HepG2 (cell line): ENCODE data around the gene TEX51. TPM values are rescaled to one million over a fixed set of nuclear protein-coding genes. Genes with fewer than 3 reads are reported as not detected.
A peak's percentile ranks its signal among the peaks of the same experiment; 100 is the strongest.

Source experiments
- ATAC-seq: fragments of 200-7000 bp; cut with Tn5 transposase; 3 replicates; pipeline ENCODE4 v1.9.1; 2020; ENCODE audit warnings: mild to moderate bottlenecking, moderate library complexity
- BruUV-seq: library from RNA; stranded (reverse); fragments of 400-500 nt; replicated peaks from 2 replicates; lab custom pipeline; 2021; lab: Mats Ljungman, UMichigan
- CTCF ChIA-PET: fragments of 300-600 bp; formaldehyde crosslinking; extraction: SDS; loops from one replicate; lab custom pipeline; 2021; ENCODE audit warnings: low total read pairs, inconsistent platforms, low intra/inter-chr PET ratio; lab: Yijun Ruan, JAX
- POLR2A ChIA-PET: fragments of 350-600 bp; sonication (Branson Sonifier 250); formaldehyde crosslinking; loops from one replicate; lab custom pipeline; 2020; ENCODE audit warnings: antibody characterized with exemption, inconsistent platforms; lab: Yijun Ruan, JAX
- DNase-seq: peaks from one replicate; pipeline ENCODE4 v3.0.0-alpha.2; 2015; ENCODE audit warnings: low spot score
- FAIRE-seq: peaks from 3 replicates; lab custom pipeline; 2011; peaks lifted over from hg19 to GRCh38; lab: Jason Lieb, UNC
- H2AFZ ChIP-seq: one replicate; pipeline ENCODE4 v1.6.1; 2011; ENCODE audit warnings: low read length, inconsistent platforms
- H3K27ac ChIP-seq: fragments of 300-600 bp; 3 replicates; pipeline ENCODE4 v1.8.0; 2011; ENCODE audit warnings: mixed run types, mild to moderate bottlenecking, mixed read lengths, low read length, inconsistent platforms; ENCODE audit not compliant: insufficient read depth; ENCODE audit errors: extremely low read length
- H3K27me3 ChIP-seq, 2 experiments: fragments of 200-600 bp in 1 of 2; 2 replicates in 1 of 2; 3 replicates in 1 of 2; pipeline versions ENCODE4 v1.6.0 to v1.8.0; 2011; ENCODE audit warnings: low read length in 2 of 2, mild to moderate bottlenecking in 2 of 2, moderate library complexity in 2 of 2, inconsistent platforms in 1 of 2; ENCODE audit not compliant: insufficient read depth in 2 of 2, control insufficient read depth in 1 of 2
- H3K36me3 ChIP-seq, 2 experiments: fragments of 200-600 bp in 1 of 2; replicated peaks in 1 of 2; 2 replicates in 1 of 2; 3 replicates in 1 of 2; pipeline versions ENCODE4 v1.5.1 to v1.8.0; 2011; ENCODE audit warnings: low read length in 2 of 2, inconsistent platforms in 1 of 2; ENCODE audit not compliant: insufficient read depth in 2 of 2, control insufficient read depth in 1 of 2
- H3K4me1 ChIP-seq: 2 replicates; pipeline ENCODE4 v1.5.1; 2012; ENCODE audit warnings: low read length, inconsistent platforms; ENCODE audit not compliant: insufficient read depth
- H3K4me2 ChIP-seq: 2 replicates; pipeline ENCODE4 v1.6.0; 2011; ENCODE audit warnings: low read depth, low read length, inconsistent platforms
- H3K4me3 ChIP-seq, 3 experiments: fragments of 200-600 bp in 1 of 3; sonication (generic), shearing (Covaris generic) in 1 of 3; replicated peaks in 1 of 3; 2 replicates each; pipeline ENCODE4 v1.5.1; 2011 to 2016; ENCODE audit warnings: low read length in 3 of 3, inconsistent platforms in 2 of 3, low read depth in 2 of 3, mild to moderate bottlenecking in 2 of 3, control low read depth in 1 of 3, mixed read lengths in 1 of 3; ENCODE audit not compliant: insufficient read depth in 1 of 3
- H3K79me2 ChIP-seq: one replicate; pipeline ENCODE4 v1.6.1; 2011; ENCODE audit warnings: low read length, inconsistent platforms; ENCODE audit not compliant: insufficient read depth
- H3K9ac ChIP-seq: 2 replicates; pipeline ENCODE4 v1.6.0; 2011; ENCODE audit warnings: mild to moderate bottlenecking, low read depth, low read length, inconsistent platforms; ENCODE audit not compliant: insufficient read depth
- H3K9me3 ChIP-seq: 2 replicates; pipeline ENCODE4 v1.5.1; 2012; ENCODE audit warnings: mild to moderate bottlenecking, low read length
- H4K20me1 ChIP-seq: 2 replicates; pipeline ENCODE4 v1.6.0; 2011; ENCODE audit warnings: inconsistent platforms, mild to moderate bottlenecking, low read length, moderate library complexity; ENCODE audit not compliant: insufficient read depth
- ATF7 ChIP-seq, 2 experiments: fragments of 450-650 bp in 1 of 2; sonication (generic) in 1 of 2; formaldehyde crosslinking in 1 of 2; IDR thresholded peaks; 2 replicates each; pipeline versions ENCODE4 v1.4.0 to v1.6.1; 2016 to 2020; ENCODE audit warnings: antibody characterized with exemption in 1 of 2, mild to moderate bottlenecking in 1 of 2, missing genetic modification reagents in 1 of 2
- KDM3A ChIP-seq: IDR thresholded peaks from 2 replicates; pipeline ENCODE4 v1.6.1; 2018; ENCODE audit warnings: low read depth, missing compliant biosample characterization
- RAD51 ChIP-seq: fragments of 450-650 bp; IDR thresholded peaks from 2 replicates; pipeline ENCODE4 v1.6.1; 2016; ENCODE audit warnings: borderline replicate concordance
- RELA ChIP-seq: sonication (generic); formaldehyde crosslinking; IDR thresholded peaks from 2 replicates; pipeline ENCODE4 v1.4.0; 2020; ENCODE audit warnings: missing genetic modification reagents
- REXO4 ChIP-seq: sonication (generic); formaldehyde crosslinking; IDR thresholded peaks from 2 replicates; pipeline ENCODE4 v1.8.0; 2022; ENCODE audit warnings: missing genetic modification reagents, mild to moderate bottlenecking, borderline replicate concordance
- SALL1 ChIP-seq: sonication (generic); formaldehyde crosslinking; IDR thresholded peaks from 2 replicates; pipeline ENCODE4 v1.8.0; 2022; ENCODE audit warnings: mild to moderate bottlenecking, missing genetic modification reagents
- TCF7L2 ChIP-seq: IDR thresholded peaks from 2 replicates; pipeline ENCODE4 v1.6.1; 2011; ENCODE audit warnings: mild to moderate bottlenecking, low read depth, low read length, moderate library complexity
- ZNF160 ChIP-seq: sonication (generic); formaldehyde crosslinking; IDR thresholded peaks from 2 replicates; pipeline ENCODE4 v1.8.0; 2022; ENCODE audit warnings: mild to moderate bottlenecking, inconsistent platforms, missing genetic modification reagents
- ZNF713 ChIP-seq: sonication (generic); formaldehyde crosslinking; IDR thresholded peaks from 2 replicates; pipeline ENCODE4 v1.4.0; 2020; ENCODE audit warnings: mild to moderate bottlenecking, missing genetic modification reagents
- ZNF792 ChIP-seq: IDR thresholded peaks from 2 replicates; pipeline ENCODE4 v1.6.1; 2016
- WGBS: methylation state at CpG from one replicate; pipeline ENCODE4 v1.1.6; 2017; ENCODE audit warnings: low lambda C conversion rate; 5-methylcytosine and 5-hydroxymethylcytosine counted together
- in situ Hi-C: cut with HindIII; loops from 2 replicates; pipeline ENCODE4 v1.10.0; 2017; ENCODE audit warnings: low pct_unique_long_range_greater_than_20kb; ENCODE audit not compliant: extremely low pct_ligation_motif_present
- intact Hi-C: fragments of 100-400 bp; cut with micrococcal nuclease; formaldehyde crosslinking; loops from one replicate; pipeline ENCODE4 v1.10.0; 2022; ENCODE audit not compliant: unreplicated experiment
- polyA plus RNA-seq, 8 experiments: library from polyadenylated mRNA; depleted of rRNA in 3 of 8; stranded (reverse) in 7 of 8; unstranded in 1 of 8; fragments of >200 nt; fragmentation: Illumina TruSeq in 4 of 8; extraction: Trizol in 4 of 8; gene quantifications; 2 replicates each; pipeline versions ENCODE4 v1.2.1 to v1.2.3, GENCODE V29; 2011 to 2016; ENCODE audit warnings: low read depth in 4 of 8, missing spikeins in 1 of 8, mixed read lengths in 1 of 8; ENCODE audit not compliant: insufficient read depth in 1 of 8
- total RNA-seq, 5 experiments: library from RNA; depleted of rRNA; stranded (reverse); fragments of >200 nt; fragmentation: Illumina TruSeq; extraction: Trizol; gene quantifications; 2 replicates each; pipeline ENCODE4 v1.2.3, GENCODE V29; 2016; ENCODE audit warnings: low read depth in 1 of 5
- TF ChIP-seq, protein P1 (sequence below): sonication (generic); formaldehyde crosslinking; IDR thresholded peaks from 2 replicates; pipeline ENCODE4 v1.9.0; 2021; ENCODE audit warnings: missing genetic modification reagents, borderline replicate concordance
- TF ChIP-seq, protein P2 (sequence below): sonication (generic); formaldehyde crosslinking; IDR thresholded peaks from 2 replicates; pipeline ENCODE4 v1.4.0; 2020; ENCODE audit warnings: mild to moderate bottlenecking, missing genetic modification reagents

TEX51 gene
- total and polyA plus RNA-seq, 2 of the 13 experiments (the other 11 are each of a cell fraction or from before 2014, with no cell fraction given), result not detected

DNA sequence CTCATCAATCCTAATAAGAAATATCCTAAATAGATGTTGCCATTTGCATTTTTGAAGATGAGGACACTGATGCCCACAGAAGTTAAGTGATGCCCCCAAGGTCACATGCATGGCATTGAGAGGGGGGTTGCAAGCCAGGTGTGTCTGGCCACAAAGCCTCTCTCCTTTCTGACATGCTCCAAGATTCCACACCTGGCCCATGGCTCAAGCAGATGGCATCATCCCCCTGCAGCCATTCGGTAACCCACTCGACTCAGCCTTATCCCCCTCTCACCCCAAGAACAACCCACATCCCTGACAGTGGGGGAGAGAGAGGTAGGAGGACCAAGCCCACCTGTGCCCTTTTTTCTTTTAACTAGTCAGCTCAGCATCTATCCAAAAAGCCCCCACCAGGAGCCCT is 16.5 kb upstream of the TEX51 start (continued):
- TF ChIP-seq RAD51 (no peak), ZNF792 (no peak), TCF7L2 (no peak)
- TF ChIP-seq, all 625 proteins: peak for 0

DNA sequence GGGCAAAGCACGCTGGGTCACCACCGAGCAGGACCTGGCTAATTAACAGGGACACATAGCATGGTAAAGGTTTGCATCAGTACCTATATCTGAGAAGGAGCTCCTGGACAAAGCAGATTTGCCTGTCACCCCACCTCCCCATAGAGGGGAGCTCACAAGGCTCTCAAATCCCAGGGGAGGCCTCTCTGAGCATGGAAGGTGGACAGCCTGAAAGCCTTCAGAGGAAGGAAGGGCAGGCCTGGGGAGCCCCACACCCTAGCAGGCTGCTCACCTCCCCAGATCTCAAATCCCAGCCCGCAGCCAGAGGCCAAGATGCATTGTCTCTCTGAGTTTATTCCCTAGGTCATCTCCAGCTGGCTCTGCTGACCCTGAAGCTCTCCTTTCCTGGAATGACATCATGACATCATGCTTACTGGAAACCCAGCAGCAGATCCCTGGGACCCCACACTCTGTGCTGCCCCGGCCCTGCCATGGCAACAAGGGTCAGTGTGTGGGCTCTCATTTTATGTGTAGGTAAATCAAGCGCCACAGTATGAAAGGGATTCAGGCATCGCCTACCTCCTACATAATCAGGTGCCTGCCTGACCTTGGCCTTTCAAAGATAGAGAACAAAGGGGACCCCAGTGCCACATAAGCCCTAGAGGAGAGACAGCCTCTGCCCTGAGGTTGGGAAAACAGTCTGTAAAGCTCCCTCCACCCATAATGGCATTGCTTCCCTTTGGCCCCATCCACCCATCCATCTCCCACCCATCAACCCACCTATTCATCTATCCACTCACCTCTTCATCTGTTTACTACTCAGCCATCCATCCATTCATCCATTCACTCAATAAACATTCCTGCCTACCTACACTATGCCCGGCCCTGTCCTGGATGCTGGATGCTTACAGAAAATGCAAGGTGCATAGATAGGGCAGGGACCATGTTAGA is 15.7 kb upstream of the TEX51 start:
- Histone ChIP-seq H3K4me1 (no peaks in the 10 kb centered on the region), H3K79me2 (no peaks in the 10 kb centered on the region), H3K9ac (no peak overlapping the region), H4K20me1 (no peaks in the 10 kb centered on the region), H3K27me3 (peaks cover 0 to 15% of the 10 kb centered on the region in 2 experiments; a peak in 4 of 5 replicates), H2AFZ (no peak overlapping the region), H3K4me2 (no peak overlapping the region), H3K4me3 (no peak overlapping the region), H3K9me3 (no peaks in the 10 kb centered on the region), H3K27ac (no peak overlapping the region), H3K36me3 (no peaks in the 10 kb centered on the region)
- intact Hi-C loops (no loop called here), in situ Hi-C loops (no loop called here)
- 3% methylated on average over 5 of the region's 7 CpGs for WGBS
- DNase-seq, result no peak
- ChIA-PET POLR2A (no interaction called here), CTCF (no interaction called here)
- no peak for FAIRE-seq
- no peak for ATAC-seq
- TF ChIP-seq ATF7 (IDR thresholded peaks at IDR 0.05) (peak; percentile 75), ATF7 (CRISPR knock-in tag; IDR thresholded peaks at IDR 0.05) (no peak), SALL1 (no peak), KDM3A (CRISPR knock-in tag) (no peak)
- no TSS peak for BruUV-seq

DNA sequence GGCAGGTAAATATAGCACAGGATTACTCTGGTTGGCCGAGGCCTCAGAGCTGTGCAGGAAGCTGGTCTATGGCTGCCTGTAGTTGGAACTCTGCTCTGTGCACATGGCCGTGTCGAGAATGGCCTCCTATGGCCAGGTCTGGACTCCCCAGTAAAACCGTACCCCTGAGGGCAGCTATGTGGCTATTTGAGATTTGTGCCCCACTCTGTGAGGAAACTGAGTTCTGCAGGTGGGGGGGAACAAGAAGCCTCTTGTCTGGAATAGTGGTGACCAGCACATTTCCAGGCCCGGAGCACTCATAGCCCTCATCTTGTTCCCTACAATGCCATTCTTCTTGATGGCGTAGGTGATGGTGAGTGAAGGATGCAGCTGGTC is 15.0 kb upstream of the TEX51 start:
- intact Hi-C loops, result no loop called here
- H3K4me2 ChIP-seq, result no peak overlapping the region
- BruUV-seq, result no TSS peak
- no peak overlapping the region for H2AFZ ChIP-seq
- H3K27me3 ChIP-seq, result peaks cover 0 to 22% of the 10 kb centered on the region in 2 experiments; a peak in 4 of 5 replicates
- no peak overlapping the region for H3K4me3 ChIP-seq
- ChIA-PET CTCF (no interaction called here), POLR2A (no interaction called here)
- H3K9me3 ChIP-seq, result no peaks in the 10 kb centered on the region
- no peaks in the 10 kb centered on the region for H3K4me1 ChIP-seq
- no peaks in the 10 kb centered on the region for H3K79me2 ChIP-seq
- 30% methylated on average over 5 of the region's 6 CpGs for WGBS
- no peak overlapping the region for H3K9ac ChIP-seq
- FAIRE-seq (no peak), DNase-seq (no peak), ATAC-seq (no peak)
- H4K20me1 ChIP-seq, result no peaks in the 10 kb centered on the region
- H3K27ac ChIP-seq, result no peak overlapping the region
- in situ Hi-C loops, result no loop called here
- H3K36me3 ChIP-seq, result no peaks in the 10 kb centered on the region
- no peak for TF ChIP-seq ZNF160 (CRISPR knock-in tag)
- no peak for TF ChIP-seq ZNF713 (CRISPR knock-in tag)
- TF ChIP-seq RELA, result no peak
- TF ChIP-seq, protein P1, sequence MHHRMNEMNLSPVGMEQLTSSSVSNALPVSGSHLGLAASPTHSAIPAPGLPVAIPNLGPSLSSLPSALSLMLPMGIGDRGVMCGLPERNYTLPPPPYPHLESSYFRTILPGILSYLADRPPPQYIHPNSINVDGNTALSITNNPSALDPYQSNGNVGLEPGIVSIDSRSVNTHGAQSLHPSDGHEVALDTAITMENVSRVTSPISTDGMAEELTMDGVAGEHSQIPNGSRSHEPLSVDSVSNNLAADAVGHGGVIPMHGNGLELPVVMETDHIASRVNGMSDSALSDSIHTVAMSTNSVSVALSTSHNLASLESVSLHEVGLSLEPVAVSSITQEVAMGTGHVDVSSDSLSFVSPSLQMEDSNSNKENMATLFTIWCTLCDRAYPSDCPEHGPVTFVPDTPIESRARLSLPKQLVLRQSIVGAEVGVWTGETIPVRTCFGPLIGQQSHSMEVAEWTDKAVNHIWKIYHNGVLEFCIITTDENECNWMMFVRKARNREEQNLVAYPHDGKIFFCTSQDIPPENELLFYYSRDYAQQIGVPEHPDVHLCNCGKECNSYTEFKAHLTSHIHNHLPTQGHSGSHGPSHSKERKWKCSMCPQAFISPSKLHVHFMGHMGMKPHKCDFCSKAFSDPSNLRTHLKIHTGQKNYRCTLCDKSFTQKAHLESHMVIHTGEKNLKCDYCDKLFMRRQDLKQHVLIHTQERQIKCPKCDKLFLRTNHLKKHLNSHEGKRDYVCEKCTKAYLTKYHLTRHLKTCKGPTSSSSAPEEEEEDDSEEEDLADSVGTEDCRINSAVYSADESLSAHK (CRISPR knock-in tag), result no peak
- TF ChIP-seq, protein P2, sequence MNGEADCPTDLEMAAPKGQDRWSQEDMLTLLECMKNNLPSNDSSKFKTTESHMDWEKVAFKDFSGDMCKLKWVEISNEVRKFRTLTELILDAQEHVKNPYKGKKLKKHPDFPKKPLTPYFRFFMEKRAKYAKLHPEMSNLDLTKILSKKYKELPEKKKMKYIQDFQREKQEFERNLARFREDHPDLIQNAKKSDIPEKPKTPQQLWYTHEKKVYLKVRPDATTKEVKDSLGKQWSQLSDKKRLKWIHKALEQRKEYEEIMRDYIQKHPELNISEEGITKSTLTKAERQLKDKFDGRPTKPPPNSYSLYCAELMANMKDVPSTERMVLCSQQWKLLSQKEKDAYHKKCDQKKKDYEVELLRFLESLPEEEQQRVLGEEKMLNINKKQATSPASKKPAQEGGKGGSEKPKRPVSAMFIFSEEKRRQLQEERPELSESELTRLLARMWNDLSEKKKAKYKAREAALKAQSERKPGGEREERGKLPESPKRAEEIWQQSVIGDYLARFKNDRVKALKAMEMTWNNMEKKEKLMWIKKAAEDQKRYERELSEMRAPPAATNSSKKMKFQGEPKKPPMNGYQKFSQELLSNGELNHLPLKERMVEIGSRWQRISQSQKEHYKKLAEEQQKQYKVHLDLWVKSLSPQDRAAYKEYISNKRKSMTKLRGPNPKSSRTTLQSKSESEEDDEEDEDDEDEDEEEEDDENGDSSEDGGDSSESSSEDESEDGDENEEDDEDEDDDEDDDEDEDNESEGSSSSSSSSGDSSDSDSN (CRISPR knock-in tag), result no peak
- no peak for TF ChIP-seq REXO4 (CRISPR knock-in tag)
